ENCODE results near the gene SERPINB8. TPM values are rescaled to one million over a fixed set of nuclear protein-coding genes. Genes with fewer than 3 reads are reported as not detected.

SERPINB8 gene
- total RNA-seq, 2 experiments from 2014 or later: 1.5 to 2.5 TPM

DNA sequence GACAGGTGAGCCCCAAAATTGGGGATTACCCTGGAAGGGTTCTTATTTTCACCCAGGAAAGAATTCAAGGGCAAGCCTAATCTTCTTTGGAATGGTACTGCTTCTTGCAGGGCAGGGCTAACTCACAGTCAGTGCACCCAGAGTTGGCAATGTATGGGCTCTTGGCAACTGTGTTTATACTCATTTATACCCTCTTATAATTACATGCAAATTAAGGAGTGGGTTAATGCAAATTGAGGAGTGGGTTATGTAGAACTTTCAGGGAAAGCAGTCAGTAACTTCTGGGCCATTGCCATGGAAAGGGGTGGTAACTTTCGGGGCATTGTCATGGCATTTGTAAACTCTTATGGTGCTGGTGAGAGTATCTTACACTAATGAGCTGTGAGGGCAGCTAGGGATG, 59.2 kb downstream of the SERPINB8 start:
- Histone ChIP-seq H3K4me2 (ENCODE audit: low read length) (no peak overlapping the region), H3K9me2 (ENCODE audit: insufficient read depth, low read length) (no peaks in the 10 kb centered on the region), H3K4me3 (ENCODE audit: low read depth, low read length, poor library complexity, severe bottlenecking) (no peak overlapping the region), H4K20me1 (ENCODE audit: insufficient read depth, low read length) (no peaks in the 10 kb centered on the region), H3K79me2 (ENCODE audit: insufficient read depth, low read depth, low read length) (no peaks in the 10 kb centered on the region), H2AFZ (ENCODE audit: low read length) (no peak overlapping the region), H3K36me3 (ENCODE audit: insufficient read depth, low read length) (no peaks in the 10 kb centered on the region), H3K9me3 (ENCODE audit: low read length) (no peaks in the 10 kb centered on the region), H3K4me1 (ENCODE audit: insufficient read depth, low read length, poor library complexity, severe bottlenecking) (no peaks in the 10 kb centered on the region), H3K27ac (ENCODE audit: low read depth, low read length, poor library complexity, severe bottlenecking) (no peak overlapping the region)
- CTCF ChIA-PET (ENCODE audit: unreplicated experiment): no interaction called here
- DNase-seq (ENCODE audit: low spot score): no peak
- intact Hi-C loops (cut with micrococcal nuclease; ENCODE audit: unreplicated experiment): no loop called here
- no TSS peak for BruUV-seq (replicated peaks)
- TF ChIP-seq, protein P1, sequence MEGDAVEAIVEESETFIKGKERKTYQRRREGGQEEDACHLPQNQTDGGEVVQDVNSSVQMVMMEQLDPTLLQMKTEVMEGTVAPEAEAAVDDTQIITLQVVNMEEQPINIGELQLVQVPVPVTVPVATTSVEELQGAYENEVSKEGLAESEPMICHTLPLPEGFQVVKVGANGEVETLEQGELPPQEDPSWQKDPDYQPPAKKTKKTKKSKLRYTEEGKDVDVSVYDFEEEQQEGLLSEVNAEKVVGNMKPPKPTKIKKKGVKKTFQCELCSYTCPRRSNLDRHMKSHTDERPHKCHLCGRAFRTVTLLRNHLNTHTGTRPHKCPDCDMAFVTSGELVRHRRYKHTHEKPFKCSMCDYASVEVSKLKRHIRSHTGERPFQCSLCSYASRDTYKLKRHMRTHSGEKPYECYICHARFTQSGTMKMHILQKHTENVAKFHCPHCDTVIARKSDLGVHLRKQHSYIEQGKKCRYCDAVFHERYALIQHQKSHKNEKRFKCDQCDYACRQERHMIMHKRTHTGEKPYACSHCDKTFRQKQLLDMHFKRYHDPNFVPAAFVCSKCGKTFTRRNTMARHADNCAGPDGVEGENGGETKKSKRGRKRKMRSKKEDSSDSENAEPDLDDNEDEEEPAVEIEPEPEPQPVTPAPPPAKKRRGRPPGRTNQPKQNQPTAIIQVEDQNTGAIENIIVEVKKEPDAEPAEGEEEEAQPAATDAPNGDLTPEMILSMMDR (conservative IDR thresholded peaks at IDR 0.05; ENCODE audit: low read length): no peak
- no peak for TF ChIP-seq EZH2phosphoT487 (IDR thresholded peaks at IDR 0.05; ENCODE audit: borderline replicate concordance, low read depth, low read length)
- POLR2A ChIA-PET: no interaction called here

DNA sequence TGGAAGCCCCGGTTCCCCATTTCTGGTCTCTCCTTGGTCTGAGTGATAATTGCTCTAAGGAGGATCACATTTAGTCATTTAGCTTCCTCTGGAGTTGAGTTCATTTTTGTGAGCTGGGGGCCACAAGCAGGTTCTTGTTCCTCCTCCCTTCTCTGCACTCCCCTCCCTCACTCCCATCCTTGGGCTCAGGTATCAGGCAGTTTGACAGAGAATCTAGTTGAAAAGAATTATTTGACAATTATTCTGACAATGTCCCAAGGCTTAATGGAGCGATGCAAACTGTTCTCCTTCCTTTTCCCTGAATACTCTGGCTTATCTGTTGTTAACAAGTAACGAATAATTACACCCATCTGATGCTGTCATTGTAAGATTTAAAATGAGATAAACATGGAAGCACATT, 61.5 kb downstream of the SERPINB8 start:
- H3K4me2 ChIP-seq (ENCODE audit: low read length): no peak overlapping the region
- H3K9me2 ChIP-seq (ENCODE audit: insufficient read depth, low read length): no peaks in the 10 kb centered on the region
- TF ChIP-seq, protein P1 (conservative IDR thresholded peaks at IDR 0.05; ENCODE audit: low read length): no peak
- TF ChIP-seq EZH2phosphoT487 (IDR thresholded peaks at IDR 0.05; ENCODE audit: borderline replicate concordance, low read depth, low read length): no peak
- no peaks in the 10 kb centered on the region for H4K20me1 ChIP-seq (ENCODE audit: insufficient read depth, low read length)
- no peak overlapping the region for H3K4me3 ChIP-seq (ENCODE audit: low read depth, low read length, poor library complexity, severe bottlenecking)
- no TSS peak for BruUV-seq (replicated peaks)
- H3K36me3 ChIP-seq (ENCODE audit: insufficient read depth, low read length): no peaks in the 10 kb centered on the region
- H3K4me1 ChIP-seq (ENCODE audit: insufficient read depth, low read length, poor library complexity, severe bottlenecking): no peaks in the 10 kb centered on the region
- CTCF ChIA-PET (ENCODE audit: unreplicated experiment): no interaction called here
- no peak for DNase-seq (ENCODE audit: low spot score)
- H3K79me2 ChIP-seq (ENCODE audit: insufficient read depth, low read depth, low read length): no peaks in the 10 kb centered on the region
- H3K9me3 ChIP-seq (ENCODE audit: low read length): no peaks in the 10 kb centered on the region
- no peak overlapping the region for H3K27ac ChIP-seq (ENCODE audit: low read depth, low read length, poor library complexity, severe bottlenecking)
- POLR2A ChIA-PET: no interaction called here
- H2AFZ ChIP-seq (ENCODE audit: low read length): no peak overlapping the region
- intact Hi-C loops (cut with micrococcal nuclease; ENCODE audit: unreplicated experiment): no loop called here

DNA sequence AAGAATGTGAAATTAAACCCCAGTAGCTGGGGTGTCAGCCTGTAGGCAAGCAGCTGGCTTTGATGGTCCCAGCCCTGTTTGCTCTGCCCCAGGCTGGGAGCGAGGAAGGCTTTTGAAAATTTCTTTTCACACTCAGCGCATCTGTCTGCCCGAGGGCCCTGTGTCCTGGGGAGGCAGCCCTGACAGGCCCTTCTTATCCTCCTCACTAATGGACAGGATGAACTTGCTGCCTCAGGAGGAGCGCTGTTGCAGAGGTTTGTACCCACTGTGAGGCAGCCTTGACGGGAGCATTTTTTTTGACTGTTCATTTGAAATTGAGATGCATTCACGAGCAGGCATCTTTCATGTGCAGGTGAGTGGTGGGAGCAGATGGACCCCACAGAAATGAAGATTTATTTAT, 62.4 kb downstream of the SERPINB8 start:
- no peak overlapping the region for H3K27ac ChIP-seq (ENCODE audit: low read depth, low read length, poor library complexity, severe bottlenecking)
- CTCF ChIA-PET (ENCODE audit: unreplicated experiment): no interaction called here
- no TSS peak for BruUV-seq (replicated peaks)
- H3K4me3 ChIP-seq (ENCODE audit: low read depth, low read length, poor library complexity, severe bottlenecking): no peak overlapping the region
- no peaks in the 10 kb centered on the region for H4K20me1 ChIP-seq (ENCODE audit: insufficient read depth, low read length)
- no peak overlapping the region for H2AFZ ChIP-seq (ENCODE audit: low read length)
- POLR2A ChIA-PET: no interaction called here
- no peaks in the 10 kb centered on the region for H3K36me3 ChIP-seq (ENCODE audit: insufficient read depth, low read length)
- intact Hi-C loops (cut with micrococcal nuclease; ENCODE audit: unreplicated experiment): no loop called here
- no peaks in the 10 kb centered on the region for H3K9me2 ChIP-seq (ENCODE audit: insufficient read depth, low read length)
- TF ChIP-seq, protein P1 (conservative IDR thresholded peaks at IDR 0.05; ENCODE audit: low read length): no peak
- TF ChIP-seq EZH2phosphoT487 (IDR thresholded peaks at IDR 0.05; ENCODE audit: borderline replicate concordance, low read depth, low read length): no peak
- no peak overlapping the region for H3K4me2 ChIP-seq (ENCODE audit: low read length)
- no peaks in the 10 kb centered on the region for H3K79me2 ChIP-seq (ENCODE audit: insufficient read depth, low read depth, low read length)
- H3K4me1 ChIP-seq (ENCODE audit: insufficient read depth, low read length, poor library complexity, severe bottlenecking): no peaks in the 10 kb centered on the region
- no peaks in the 10 kb centered on the region for H3K9me3 ChIP-seq (ENCODE audit: low read length)
- DNase-seq (ENCODE audit: low spot score): no peak

Data from OCI-LY7 (cell line).